GM18507 (cell line): ENCODE measurements around the gene ADAT3.
"Not testable (repeated sequence)": the region's sequence is repeated elsewhere in the genome, so short reads cannot be mapped to it uniquely, and the experiment has no call there.

Source experiments
- DNase-seq: peaks from one replicate; pipeline ENCODE4 v3.0.0; 2011; ENCODE audit warnings: low read depth; ENCODE audit not compliant: insufficient read length; ENCODE audit errors: extremely low spot score
- FAIRE-seq: peaks from 2 replicates; lab custom pipeline; 2011; peaks lifted over from hg19 to GRCh38; lab: Jason Lieb, UNC

Gene ADAT3

GRCh38 chr19:1881393-1882088 is 23.7 kb upstream of the ADAT3 start:
- not testable (repeated sequence) for DNase-seq, FAIRE-seq

GRCh38 chr19:1882089-1882785 is 23.0 kb upstream of the ADAT3 start:
- DNase-seq (no peak), FAIRE-seq (peak; percentile 50)

GRCh38 chr19:1882786-1883692 is 22.2 kb upstream of the ADAT3 start:
- DNase-seq, result no peak
- FAIRE-seq, result no peak

- FAIRE-seq (no peak), DNase-seq (no peak)
Measured at GRCh38 chr19:1883784-1884183, 21.4 kb upstream of the ADAT3 start.

GRCh38 chr19:1884291-1884718 is 20.9 kb upstream of the ADAT3 start:
- FAIRE-seq, result peak; percentile 73

GRCh38 chr19:1884719-1885334 is 20.4 kb upstream of the ADAT3 start:
- FAIRE-seq (no peak), DNase-seq (no peak)

More at GRCh38 chr19:1884291-1884718, 20.9 kb upstream of the ADAT3 start:
- no peak for DNase-seq

GRCh38 chr19:1885398-1886119 is 19.6 kb upstream of the ADAT3 start, which contains the start of gene ABHD17A:
Gene ABHD17A, minus strand, starts transcription at chr19:1885496. Its CDS starts 3,930 bp downstream, at chr19:1881566.
- peak; percentile 95 for FAIRE-seq
- DNase-seq, result peak; percentile 94

- not testable (repeated sequence) for DNase-seq, FAIRE-seq
Measured at GRCh38 chr19:1886360-1886759, 18.8 kb upstream of the ADAT3 start.

- no peak for FAIRE-seq
- no peak for DNase-seq
Measured at GRCh38 chr19:1888385-1888784, 16.8 kb upstream of the ADAT3 start.

GRCh38 chr19:1889907-1890306 is 15.3 kb upstream of the ADAT3 start:
- DNase-seq, result no peak
- no peak for FAIRE-seq

- no peak for FAIRE-seq
- DNase-seq, result no peak
Measured at GRCh38 chr19:1893791-1894190, 11.4 kb upstream of the ADAT3 start.

- DNase-seq (no peak), FAIRE-seq (peak; percentile 33)
Measured at GRCh38 chr19:1896508-1896907, 8.7 kb upstream of the ADAT3 start.

- no peak for FAIRE-seq
- DNase-seq, result no peak
Measured at GRCh38 chr19:1901940-1902404, 3.2 kb upstream of the ADAT3 start.

- no peak for DNase-seq
- FAIRE-seq, result no peak
Measured at GRCh38 chr19:1902923-1903322, 2.3 kb upstream of the ADAT3 start.

- no peak for DNase-seq
- FAIRE-seq, result no peak
Measured at GRCh38 chr19:1904860-1905109, 414 bp upstream of the ADAT3 start.

GRCh38 chr19:1905863-1906375 is 720 bp downstream of the ADAT3 start:
- FAIRE-seq (peak; percentile 5), DNase-seq (no peak)

GRCh38 chr19:1906985-1907562 is 1.9 kb downstream of the ADAT3 start:
- no peak for DNase-seq
- FAIRE-seq, result no peak

- no peak for DNase-seq
- no peak for FAIRE-seq
Measured at GRCh38 chr19:1907563-1908363, 2.6 kb downstream of the ADAT3 start.
